Measurements from ENCODE around the gene RNF19B. TPM values are rescaled to one million over a fixed set of nuclear protein-coding genes. Genes with fewer than 3 reads are reported as not detected.

The RNF19B gene
- total RNA-seq, 2 donors from 2014 or later, result 17.8 TPM

GRCh38 chr1:32947669-32948389, 16.8 kb downstream of the RNF19B start:
- H3K4me1 Mint-ChIP-seq, result peaks cover 23% of the 10 kb centered on the region
- Histone ChIP-seq H3K27ac (ENCODE audit: low read depth, low read length) (no peak overlapping the region), H3K27me3 (ENCODE audit: control insufficient read depth, insufficient read depth, low read length, poor library complexity, severe bottlenecking) (no peaks in the 10 kb centered on the region), H3K9me3 (ENCODE audit: control insufficient read depth, low read length) (no peaks in the 10 kb centered on the region), H3K36me3 (ENCODE audit: control insufficient read depth, insufficient read depth, low read length) (peaks cover 57% of the 10 kb centered on the region), H3K4me3 (ENCODE audit: low read length) (no peak overlapping the region), H3K9ac (ENCODE audit: extremely low read depth, low read length, poor library complexity, severe bottlenecking) (no peak overlapping the region), H3K4me1 (ENCODE audit: control insufficient read depth, insufficient read depth, low read length) (peaks cover 10% of the 10 kb centered on the region)
- 73 to 89% methylated on average over 5 to 6 of the region's 6 CpGs for WGBS, 2 experiments (ENCODE audit: insufficient coverage in 1 of 2, insufficient read length in 1 of 2)
- no peak for DNase-seq
- TF ChIP-seq CTCF (conservative IDR thresholded peaks at IDR 0.05), result no peak
- no peaks in the 10 kb centered on the region for H3K27me3 Mint-ChIP-seq (ENCODE audit: insufficient read depth)
- H3K9me3 Mint-ChIP-seq, result no peaks in the 10 kb centered on the region
- H3K27ac Mint-ChIP-seq, result peak overlapping the region; percentile 1
- no peak overlapping the region for H3K4me3 Mint-ChIP-seq
- peaks cover 50% of the 10 kb centered on the region for H3K36me3 Mint-ChIP-seq (ENCODE audit: low read depth)

GRCh38 chr1:32946413-32946812, 18.2 kb downstream of the RNF19B start:
- Mint-ChIP-seq H3K9me3 (no peaks in the 10 kb centered on the region), H3K4me3 (no peak overlapping the region), H3K4me1 (peaks cover 23% of the 10 kb centered on the region), H3K27me3 (ENCODE audit: insufficient read depth) (no peaks in the 10 kb centered on the region), H3K36me3 (ENCODE audit: low read depth) (peaks cover 58% of the 10 kb centered on the region), H3K27ac (no peak overlapping the region)
- no peaks in the 10 kb centered on the region for H3K9me3 ChIP-seq (ENCODE audit: control insufficient read depth, low read length)
- WGBS, 2 experiments (ENCODE audit: insufficient coverage in 1 of 2, insufficient read length in 1 of 2), result 90 to 100% methylated on average over 2 of the region's 2 CpGs
- H3K36me3 ChIP-seq (ENCODE audit: control insufficient read depth, insufficient read depth, low read length), result peaks cover 71% of the 10 kb centered on the region
- no peak overlapping the region for H3K27ac ChIP-seq (ENCODE audit: low read depth, low read length)
- DNase-seq, result no peak
- no peak for TF ChIP-seq CTCF (conservative IDR thresholded peaks at IDR 0.05)
- H3K27me3 ChIP-seq (ENCODE audit: control insufficient read depth, insufficient read depth, low read length, poor library complexity, severe bottlenecking), result no peaks in the 10 kb centered on the region
- H3K4me3 ChIP-seq (ENCODE audit: low read length), result no peak overlapping the region
- H3K9ac ChIP-seq (ENCODE audit: extremely low read depth, low read length, poor library complexity, severe bottlenecking), result no peak overlapping the region
- peaks cover 10% of the 10 kb centered on the region for H3K4me1 ChIP-seq (ENCODE audit: control insufficient read depth, insufficient read depth, low read length)

DNA sequence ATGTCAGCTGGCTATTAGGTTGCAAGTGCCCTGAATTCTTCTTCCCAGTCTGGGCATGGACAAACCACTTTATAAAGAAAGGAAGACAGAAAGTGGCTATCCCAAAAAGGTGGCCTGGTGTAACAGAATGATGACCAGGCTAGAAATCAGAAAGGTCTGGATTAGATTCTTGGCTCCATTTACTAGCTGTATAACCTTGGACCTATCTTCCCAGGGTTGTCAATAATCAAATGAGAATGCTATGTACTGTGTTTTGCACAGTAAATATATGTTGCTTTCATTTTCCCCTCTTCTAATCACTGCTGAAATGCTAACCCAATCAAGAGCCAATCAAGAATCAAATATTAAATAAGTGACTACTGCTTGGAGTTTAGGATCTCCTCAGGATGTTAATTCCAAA, 20.4 kb downstream of the RNF19B start:
- H3K4me1 ChIP-seq (ENCODE audit: control insufficient read depth, insufficient read depth, low read length), result peaks cover 8% of the 10 kb centered on the region
- DNase-seq, result no peak
- peaks cover 93% of the 10 kb centered on the region for H3K36me3 ChIP-seq (ENCODE audit: control insufficient read depth, insufficient read depth, low read length)
- no peaks in the 10 kb centered on the region for H3K9me3 ChIP-seq (ENCODE audit: control insufficient read depth, low read length)
- no peak overlapping the region for H3K9ac ChIP-seq (ENCODE audit: extremely low read depth, low read length, poor library complexity, severe bottlenecking)
- Mint-ChIP-seq H3K4me3 (no peak overlapping the region), H3K36me3 (ENCODE audit: low read depth) (peaks cover 68% of the 10 kb centered on the region), H3K27ac (no peak overlapping the region), H3K4me1 (peaks cover 17% of the 10 kb centered on the region), H3K9me3 (no peaks in the 10 kb centered on the region), H3K27me3 (ENCODE audit: insufficient read depth) (no peaks in the 10 kb centered on the region)
- H3K27me3 ChIP-seq (ENCODE audit: control insufficient read depth, insufficient read depth, low read length, poor library complexity, severe bottlenecking), result no peaks in the 10 kb centered on the region
- no peak overlapping the region for H3K4me3 ChIP-seq (ENCODE audit: low read length)
- no peak overlapping the region for H3K27ac ChIP-seq (ENCODE audit: low read depth, low read length)
- no peak for TF ChIP-seq CTCF (conservative IDR thresholded peaks at IDR 0.05)
